Upper lobe of left lung (tissue), 6 donors: ENCODE data around the gene NBPF3. TPM values are rescaled to one million over a fixed set of nuclear protein-coding genes. Genes with fewer than 3 reads are reported as not detected.

Experiments
- ATAC-seq, 2 donors: fragments of 200-7000 bp; cut with Tn5 transposase; one replicate each; pipeline ENCODE4 v1.9.1; 2022; ENCODE audit warnings: mild to moderate bottlenecking in 2 of 2, moderate library complexity in 2 of 2; ENCODE audit not compliant: low FRiP score in 2 of 2
- DNase-seq, 2 donors: peaks; one replicate each; pipeline ENCODE4 v3.0.0-alpha.2; 2019 to 2020
- H3K27ac ChIP-seq, 4 donors: fragments of 200-600 bp; sonication (generic); one replicate each; pipeline ENCODE4 v1.5.1; 2016 to 2019
- H3K27me3 ChIP-seq, 4 donors: fragments of 200-600 bp; sonication (generic); one replicate each; pipeline ENCODE4 v1.5.1; 2017 to 2019
- H3K36me3 ChIP-seq, 4 donors: fragments of 200-600 bp; sonication (generic); one replicate each; pipeline ENCODE4 v1.5.1; 2016 to 2019
- H3K4me1 ChIP-seq, 4 donors: fragments of 200-600 bp; sonication (generic); one replicate each; pipeline ENCODE4 v1.5.1; 2018 to 2019
- H3K4me3 ChIP-seq, 4 donors: fragments of 200-600 bp; sonication (generic); one replicate each; pipeline ENCODE4 v1.5.1; 2017 to 2019; ENCODE audit warnings: mild to moderate bottlenecking in 2 of 4, moderate library complexity in 1 of 4
- H3K9me3 ChIP-seq, 4 donors: fragments of 200-600 bp; sonication (generic); one replicate each; pipeline ENCODE4 v1.5.1; 2018 to 2019
- CTCF ChIP-seq, 6 experiments: fragments of 450-650 bp in 4 of 6; fragments of 200-600 bp in 2 of 6; sonication (generic) in 2 of 6; IDR thresholded peaks; one replicate each; pipeline ENCODE4 v1.5.1; 2016 to 2019; ENCODE audit warnings: antibody characterized with exemption in 6 of 6
- EP300 ChIP-seq, 4 donors: sonication (generic); formaldehyde crosslinking; IDR thresholded peaks; one replicate each; pipeline ENCODE4 v1.5.1; 2017; ENCODE audit warnings: antibody characterized with exemption in 4 of 4, control low read depth in 2 of 4
- POLR2A ChIP-seq, 4 donors: fragments of 450-650 bp; IDR thresholded peaks; one replicate each; pipeline ENCODE4 v1.5.1; 2016 to 2017; ENCODE audit warnings: antibody characterized with exemption in 4 of 4, mild to moderate bottlenecking in 2 of 4
- POLR2AphosphoS5 ChIP-seq, 2 donors: sonication (generic); formaldehyde crosslinking; IDR thresholded peaks; one replicate each; pipeline ENCODE4 v1.5.1; 2017; ENCODE audit warnings: antibody characterized with exemption in 2 of 2
- WGBS, 2 donors: methylation state at CpG; one replicate each; pipeline ENCODE4 v1.1.5; 2017 to 2018; 5-methylcytosine and 5-hydroxymethylcytosine counted together
- total RNA-seq, 6 donors: library from RNA; depleted of rRNA in 4 of 6; stranded (reverse); fragments of >200 nt in 4 of 6; gene quantifications; one replicate each; pipeline versions ENCODE4 v1.1.0 to v1.2.1, GENCODE V29; 2016 to 2021
- donor health status: DM: no; HTN: no; CAD: no; lungs with moderate emphysema.
- donor health status: DM: no; HTN: yes; CAD: no; lungs with severe emphysema.

Gene NBPF3
- total RNA-seq, 6 donors from 2014 or later, result 5.9 to 17.3 (median 8.5) TPM

- DNase-seq, result no peak
- H3K4me3 ChIP-seq, result no peak overlapping the region
- TF ChIP-seq EP300 (IDR thresholded peaks at IDR 0.05), result no peak
- no peak for TF ChIP-seq POLR2AphosphoS5 (IDR thresholded peaks at IDR 0.05)
- TF ChIP-seq CTCF (IDR thresholded peaks at IDR 0.05), result no peak
- no peak for TF ChIP-seq POLR2A (IDR thresholded peaks at IDR 0.05)
- no peaks in the 10 kb centered on the region for H3K9me3 ChIP-seq
- peak overlapping the region in 1 of 4 donors; percentile 30 for H3K27ac ChIP-seq
- no peaks in the 10 kb centered on the region for H3K27me3 ChIP-seq
- no peak for ATAC-seq
- 96% methylated on average over 5 of the region's 5 CpGs for WGBS, 2 donors
- H3K4me1 ChIP-seq, result peaks cover 16 to 22% (median 20%) of the 10 kb centered on the region in 4 donors
- no peaks in the 10 kb centered on the region for H3K36me3 ChIP-seq
These were observed 94.2 kb downstream of the NBPF3 start for GRCh38 chr1:21534146-21534545.

Other genes starting within 250 kb of the NBPF3 start
- gene ECE1, start 149.7 kb upstream of the NBPF3 start, total RNA-seq, result 100 to 1,000 TPM in 1 of 6 donors, 10 to 100 TPM in 5; 55.8 to 120 (median 74.8) TPM
- 100 to 1,000 TPM in 4 of 6 donors, 10 to 100 TPM in 2; 72.3 to 327 (median 182) TPM for gene ALPL, start 69.3 kb downstream of the NBPF3 start, total RNA-seq
- gene RAP1GAP, start 229.2 kb downstream of the NBPF3 start, total RNA-seq, result 10 to 100 TPM; 26.9 to 65.2 (median 36.7) TPM